ENCODE data around the gene TSPAN9. TPM values are rescaled to one million over a fixed set of nuclear protein-coding genes. Genes with fewer than 3 reads are reported as not detected.

Gene TSPAN9
- polyA plus RNA-seq, 2 of the 4 experiments (the other 2 are of a cell fraction), result 12.4 to 16.1 TPM

- POLR2A ChIA-PET, result no interaction called here
- DNase-seq (ENCODE audit: low read depth in 1 of 2, low spot score in 1 of 2) (no peak), ATAC-seq (no peak), FAIRE-seq (no peak)
- 78% methylated on average over 9 of the region's 9 CpGs for WGBS (ENCODE audit: missing lambda C conversion rate)
- H3K27ac ChIP-seq, result no peak overlapping the region
- no peak overlapping the region for H3K4me3 ChIP-seq
- TF ChIP-seq, protein P1, sequence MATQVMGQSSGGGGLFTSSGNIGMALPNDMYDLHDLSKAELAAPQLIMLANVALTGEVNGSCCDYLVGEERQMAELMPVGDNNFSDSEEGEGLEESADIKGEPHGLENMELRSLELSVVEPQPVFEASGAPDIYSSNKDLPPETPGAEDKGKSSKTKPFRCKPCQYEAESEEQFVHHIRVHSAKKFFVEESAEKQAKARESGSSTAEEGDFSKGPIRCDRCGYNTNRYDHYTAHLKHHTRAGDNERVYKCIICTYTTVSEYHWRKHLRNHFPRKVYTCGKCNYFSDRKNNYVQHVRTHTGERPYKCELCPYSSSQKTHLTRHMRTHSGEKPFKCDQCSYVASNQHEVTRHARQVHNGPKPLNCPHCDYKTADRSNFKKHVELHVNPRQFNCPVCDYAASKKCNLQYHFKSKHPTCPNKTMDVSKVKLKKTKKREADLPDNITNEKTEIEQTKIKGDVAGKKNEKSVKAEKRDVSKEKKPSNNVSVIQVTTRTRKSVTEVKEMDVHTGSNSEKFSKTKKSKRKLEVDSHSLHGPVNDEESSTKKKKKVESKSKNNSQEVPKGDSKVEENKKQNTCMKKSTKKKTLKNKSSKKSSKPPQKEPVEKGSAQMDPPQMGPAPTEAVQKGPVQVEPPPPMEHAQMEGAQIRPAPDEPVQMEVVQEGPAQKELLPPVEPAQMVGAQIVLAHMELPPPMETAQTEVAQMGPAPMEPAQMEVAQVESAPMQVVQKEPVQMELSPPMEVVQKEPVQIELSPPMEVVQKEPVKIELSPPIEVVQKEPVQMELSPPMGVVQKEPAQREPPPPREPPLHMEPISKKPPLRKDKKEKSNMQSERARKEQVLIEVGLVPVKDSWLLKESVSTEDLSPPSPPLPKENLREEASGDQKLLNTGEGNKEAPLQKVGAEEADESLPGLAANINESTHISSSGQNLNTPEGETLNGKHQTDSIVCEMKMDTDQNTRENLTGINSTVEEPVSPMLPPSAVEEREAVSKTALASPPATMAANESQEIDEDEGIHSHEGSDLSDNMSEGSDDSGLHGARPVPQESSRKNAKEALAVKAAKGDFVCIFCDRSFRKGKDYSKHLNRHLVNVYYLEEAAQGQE (IDR thresholded peaks at IDR 0.05), result no peak
- TF ChIP-seq ESRRA (IDR thresholded peaks at IDR 0.05; ENCODE audit: borderline replicate concordance, low read length) (no peak), FOXS1 (CRISPR knock-in tag; IDR thresholded peaks at IDR 0.05) (no peak), RCOR1 (IDR thresholded peaks at IDR 0.05; ENCODE audit: low read depth, low read length) (no peak)
- TF ChIP-seq, protein P2, sequence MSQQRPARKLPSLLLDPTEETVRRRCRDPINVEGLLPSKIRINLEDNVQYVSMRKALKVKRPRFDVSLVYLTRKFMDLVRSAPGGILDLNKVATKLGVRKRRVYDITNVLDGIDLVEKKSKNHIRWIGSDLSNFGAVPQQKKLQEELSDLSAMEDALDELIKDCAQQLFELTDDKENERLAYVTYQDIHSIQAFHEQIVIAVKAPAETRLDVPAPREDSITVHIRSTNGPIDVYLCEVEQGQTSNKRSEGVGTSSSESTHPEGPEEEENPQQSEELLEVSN (IDR thresholded peaks at IDR 0.05; ENCODE audit: borderline replicate concordance, low read depth), result no peak
- H3K9me3 ChIP-seq, result no peaks in the 10 kb centered on the region
- CTCF ChIA-PET, result interaction anchor here (0.8 to 1.9 kb wide), 2 partner anchors 28 to 112 kb away, joined by 4 to 8 read pairs; no protein-coding TSS in a partner anchor
- no peak overlapping the region for H3K4me2 ChIP-seq
- no peaks in the 10 kb centered on the region for H3K4me1 ChIP-seq
Measured at GRCh38 chr12:3247629-3248161, 170.5 kb downstream of the TSPAN9 start.

GRCh38 chr12:3249081-3249800, 172.1 kb downstream of the TSPAN9 start:
- CTCF ChIA-PET, result interaction anchor here (1.0 kb wide), 1 partner anchor 26 kb away, joined by 5 read pairs; no protein-coding TSS in a partner anchor
- no peak overlapping the region for H3K27ac ChIP-seq
- H3K4me3 ChIP-seq, result no peak overlapping the region
- DNase-seq (ENCODE audit: low read depth in 1 of 2, low spot score in 1 of 2) (no peak), FAIRE-seq (no peak), ATAC-seq (no peak)
- POLR2A ChIA-PET, result no interaction called here
- no peaks in the 10 kb centered on the region for H3K9me3 ChIP-seq
- WGBS (ENCODE audit: missing lambda C conversion rate), result 82% methylated on average over 16 of the region's 16 CpGs
- TF ChIP-seq KDM5A (IDR thresholded peaks at IDR 0.05) (no peak), NPAS2 (CRISPR knock-in tag; IDR thresholded peaks at IDR 0.05; ENCODE audit: borderline replicate concordance) (no peak), FOSL2 (IDR thresholded peaks at IDR 0.05) (no peak), FOSL2 (CRISPR knock-in tag; IDR thresholded peaks at IDR 0.05) (no peak), RFX5 (IDR thresholded peaks at IDR 0.05) (no peak), SREBF2 (IDR thresholded peaks at IDR 0.05) (no peak)
- H3K4me1 ChIP-seq, result no peaks in the 10 kb centered on the region
- H3K4me2 ChIP-seq, result no peak overlapping the region

GRCh38 chr12:3250034-3250433, 172.9 kb downstream of the TSPAN9 start:
- Histone ChIP-seq H3K4me2 (no peak overlapping the region), H3K4me3 (no peak overlapping the region), H3K27ac (no peak overlapping the region), H3K4me1 (no peaks in the 10 kb centered on the region), H3K9me3 (no peaks in the 10 kb centered on the region)
- no peak for FAIRE-seq
- no peak for ATAC-seq
- no peak for DNase-seq (ENCODE audit: low read depth in 1 of 2, low spot score in 1 of 2)
- 78% methylated on average over 6 of the region's 6 CpGs for whole genome bisulfite sequencing (ENCODE audit: missing lambda C conversion rate)
- POLR2A ChIA-PET, result no interaction called here
- CTCF ChIA-PET, result interaction anchor here (1.0 kb wide), 1 partner anchor 25 kb away, joined by 5 read pairs; no protein-coding TSS in a partner anchor
- TF ChIP-seq TP53 (CRISPR knock-in tag; IDR thresholded peaks at IDR 0.05) (no peak), SREBF2 (IDR thresholded peaks at IDR 0.05) (no peak), EHF (CRISPR knock-in tag; IDR thresholded peaks at IDR 0.05) (no peak), ESRRA (IDR thresholded peaks at IDR 0.05; ENCODE audit: borderline replicate concordance, low read length) (no peak), ZNF302 (CRISPR knock-in tag; IDR thresholded peaks at IDR 0.05) (no peak), MYC (IDR thresholded peaks at IDR 0.05; ENCODE audit: borderline replicate concordance, low read length) (no peak), NFE2L2 (conservative IDR thresholded peaks at IDR 0.05; ENCODE audit: low read length) (no peak), RAD21 (conservative IDR thresholded peaks at IDR 0.05 in 1 of 2, IDR thresholded peaks at IDR 0.05 in 1 of 2) (no peak), KDM1A (IDR thresholded peaks at IDR 0.05; ENCODE audit: low read depth) (no peak), CHD2 (IDR thresholded peaks at IDR 0.05; ENCODE audit: low read length, partially characterized antibody) (no peak), MAX (IDR thresholded peaks at IDR 0.05) (no peak), HEYL (CRISPR knock-in tag; IDR thresholded peaks at IDR 0.05) (no peak)
- TF ChIP-seq, protein P1 (IDR thresholded peaks at IDR 0.05), result no peak
- TF ChIP-seq, protein P3, sequence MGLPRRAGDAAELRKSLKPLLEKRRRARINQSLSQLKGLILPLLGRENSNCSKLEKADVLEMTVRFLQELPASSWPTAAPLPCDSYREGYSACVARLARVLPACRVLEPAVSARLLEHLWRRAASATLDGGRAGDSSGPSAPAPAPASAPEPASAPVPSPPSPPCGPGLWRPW (IDR thresholded peaks at IDR 0.05), result no peak
- TF ChIP-seq, protein P4, sequence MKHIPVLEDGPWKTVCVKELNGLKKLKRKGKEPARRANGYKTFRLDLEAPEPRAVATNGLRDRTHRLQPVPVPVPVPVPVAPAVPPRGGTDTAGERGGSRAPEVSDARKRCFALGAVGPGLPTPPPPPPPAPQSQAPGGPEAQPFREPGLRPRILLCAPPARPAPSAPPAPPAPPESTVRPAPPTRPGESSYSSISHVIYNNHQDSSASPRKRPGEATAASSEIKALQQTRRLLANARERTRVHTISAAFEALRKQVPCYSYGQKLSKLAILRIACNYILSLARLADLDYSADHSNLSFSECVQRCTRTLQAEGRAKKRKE (CRISPR knock-in tag; IDR thresholded peaks at IDR 0.05; ENCODE audit: low read depth), result no peak
